Caco-2 (cell line): Measurements from ENCODE around the gene BRD7. TPM values are rescaled to one million over a fixed set of nuclear protein-coding genes. Genes with fewer than 3 reads are reported as not detected.

Source experiments
- BruUV-seq: library from RNA; stranded (reverse); fragments of 400-500 nt; replicated peaks from 2 replicates; lab custom pipeline; 2021; lab: Mats Ljungman, UMichigan
- CTCF ChIA-PET: fragments of 300-600 bp; sonication (Branson Sonifier 250); formaldehyde crosslinking; loops from one replicate; lab custom pipeline; 2022; ENCODE audit warnings: antibody characterized with exemption; lab: Charles Lee
- POLR2A ChIA-PET: fragments of 300-600 bp; sonication (Branson Sonifier 250); formaldehyde crosslinking; loops from one replicate; lab custom pipeline; 2022; ENCODE audit warnings: antibody characterized with exemption; lab: Charles Lee
- DNase-seq, 2 experiments: peaks; one replicate each; pipeline versions ENCODE4 v3.0.0 to v3.0.0-alpha.2; 2020 to 2022
- H3K27me3 ChIP-seq: replicated peaks from 2 replicates; pipeline ENCODE4 v1.6.0; 2011; ENCODE audit warnings: low read length; ENCODE audit not compliant: control insufficient read depth, insufficient read depth
- H3K36me3 ChIP-seq: 2 replicates; pipeline ENCODE4 v1.5.1; 2011; ENCODE audit warnings: low read length; ENCODE audit not compliant: control insufficient read depth, insufficient read depth
- H3K4me1 ChIP-seq: fragments of 250-450 bp; sonication (Bioruptor Pico); 2 replicates; pipeline ENCODE4 v1.5.1; 2020; ENCODE audit warnings: mild to moderate bottlenecking
- H3K4me3 ChIP-seq: 2 replicates; pipeline ENCODE4 v1.5.1; 2011; ENCODE audit warnings: low read depth, mild to moderate bottlenecking, control low read depth, low read length
- H3K9me3 ChIP-seq: fragments of 250-450 bp; sonication (Bioruptor Pico); 2 replicates; pipeline ENCODE4 v1.5.1; 2020; ENCODE audit warnings: mild to moderate bottlenecking, moderate library complexity
- H3K27ac Mint-ChIP-seq: one replicate; pipeline ENCODE4 v1.8.0; 2022; ENCODE audit warnings: mixed read lengths; ENCODE audit not compliant: unreplicated experiment
- H3K27me3 Mint-ChIP-seq: one replicate; pipeline ENCODE4 v1.8.0; 2022; ENCODE audit warnings: mixed read lengths; ENCODE audit not compliant: insufficient read depth, unreplicated experiment
- H3K36me3 Mint-ChIP-seq: one replicate; pipeline ENCODE4 v1.8.0; 2022; ENCODE audit warnings: mild to moderate bottlenecking, mixed read lengths; ENCODE audit not compliant: insufficient read depth, unreplicated experiment
- H3K4me1 Mint-ChIP-seq: one replicate; pipeline ENCODE4 v1.8.0; 2022; ENCODE audit warnings: low read depth, mixed read lengths; ENCODE audit not compliant: unreplicated experiment
- H3K4me3 Mint-ChIP-seq: one replicate; pipeline ENCODE4 v1.8.0; 2022; ENCODE audit warnings: mild to moderate bottlenecking, moderate library complexity, mixed read lengths; ENCODE audit not compliant: unreplicated experiment
- H3K9me3 Mint-ChIP-seq: one replicate; pipeline ENCODE4 v1.8.0; 2022; ENCODE audit warnings: mixed read lengths; ENCODE audit not compliant: unreplicated experiment
- CTCF ChIP-seq, 2 experiments: fragments of 200-600 bp in 1 of 2; IDR thresholded peaks; 1 replicate in 1 of 2; 2 replicates in 1 of 2; pipeline versions ENCODE4 v1.5.1 to v1.8.0; 2011 to 2022; ENCODE audit warnings: antibody characterized with exemption in 1 of 2, control low read depth in 1 of 2, inconsistent platforms in 1 of 2, low read depth in 1 of 2, low read length in 1 of 2, mild to moderate bottlenecking in 1 of 2, moderate library complexity in 1 of 2; ENCODE audit not compliant: insufficient read depth in 1 of 2, severe bottlenecking in 1 of 2, unreplicated experiment in 1 of 2
- intact Hi-C: fragments of 100-400 bp; cut with micrococcal nuclease; formaldehyde crosslinking; loops from one replicate; pipeline ENCODE4 v1.10.0; 2022; ENCODE audit not compliant: unreplicated experiment
- total RNA-seq: library from RNA; stranded (reverse); gene quantifications from 2 replicates; pipeline ENCODE4 v1.2.3, GENCODE V29; 2022

The BRD7 gene
- total RNA-seq, 1 experiment from 2014 or later, result 170 TPM

DNA sequence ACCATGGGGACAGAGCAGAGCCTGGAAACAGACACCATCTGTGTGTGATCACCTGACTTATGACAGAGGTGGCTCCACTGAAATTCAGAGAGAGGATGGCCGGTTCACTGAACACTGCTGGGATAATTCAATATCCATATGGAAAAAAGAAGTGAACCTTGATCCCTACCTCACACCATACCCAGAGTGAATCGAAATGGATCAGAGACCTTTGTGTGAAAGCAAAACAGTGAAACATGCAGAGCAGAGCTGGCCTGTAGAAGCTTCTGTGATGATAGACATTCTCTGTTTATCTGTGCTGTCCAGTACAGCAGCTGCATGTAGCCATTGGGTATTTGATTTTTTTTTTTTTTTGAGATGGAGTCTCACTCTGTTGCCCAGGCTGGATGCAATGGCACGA is 82.1 kb downstream of the BRD7 start:
- BruUV-seq, result no TSS peak
- Mint-ChIP-seq H3K27ac (no peak overlapping the region), H3K36me3 (peaks cover 20% of the 10 kb centered on the region), H3K4me1 (peaks cover 2% of the 10 kb centered on the region), H3K27me3 (no peaks in the 10 kb centered on the region), H3K9me3 (no peaks in the 10 kb centered on the region), H3K4me3 (no peak overlapping the region)
- no peaks in the 10 kb centered on the region for H3K27me3 ChIP-seq
- no peak for TF ChIP-seq CTCF (IDR thresholded peaks at IDR 0.05; ENCODE audit: insufficient read depth in 1 of 2, low read depth in 1 of 2, low read length in 1 of 2, severe bottlenecking in 1 of 2, unreplicated experiment in 1 of 2)
- intact Hi-C loops, result no loop called here
- DNase-seq, result no peak
- ChIA-PET POLR2A (no interaction called here), CTCF (no interaction called here)
- H3K36me3 ChIP-seq, result no peaks in the 10 kb centered on the region
- no peak overlapping the region for H3K4me3 ChIP-seq
- H3K4me1 ChIP-seq, result no peaks in the 10 kb centered on the region
- 0 out of 2 replicates have a peak, but pooled peaks cover 3% of the 10 kb centered on the region for H3K9me3 ChIP-seq

DNA sequence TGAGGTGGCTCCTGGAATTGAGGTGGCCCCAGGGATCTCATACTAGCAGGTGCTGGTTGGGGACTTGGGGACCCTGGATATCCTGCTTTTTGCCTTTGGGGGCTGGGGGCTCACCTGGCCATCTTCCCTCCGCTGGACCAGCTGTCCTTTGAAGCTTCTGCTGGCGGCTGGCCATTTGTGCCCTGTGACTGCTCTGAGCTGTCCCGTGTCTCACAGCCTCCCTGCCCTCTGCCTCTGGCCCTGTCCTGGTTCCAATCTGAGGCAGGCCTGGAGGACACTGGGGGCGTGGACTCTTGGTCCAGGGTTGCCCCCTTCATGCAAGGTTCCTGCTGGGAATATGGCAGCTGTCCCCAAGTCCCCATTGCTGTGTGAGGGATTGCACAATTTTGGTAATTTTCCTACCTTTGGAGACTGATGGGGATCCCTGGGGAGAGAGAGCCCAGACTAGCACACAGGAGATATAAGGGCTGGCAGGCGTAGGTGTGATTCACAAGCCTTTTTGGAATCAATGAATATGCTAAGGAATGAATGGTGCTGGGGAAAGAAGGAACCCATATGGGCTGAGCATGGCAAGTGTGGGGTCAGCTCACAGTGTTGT is 83.3 kb downstream of the BRD7 start:
- Mint-ChIP-seq H3K27me3 (no peaks in the 10 kb centered on the region), H3K4me3 (no peak overlapping the region), H3K9me3 (no peaks in the 10 kb centered on the region), H3K36me3 (peaks cover 20% of the 10 kb centered on the region), H3K27ac (no peak overlapping the region), H3K4me1 (no peaks in the 10 kb centered on the region)
- CTCF ChIA-PET, result no interaction called here
- Histone ChIP-seq H3K4me3 (no peak overlapping the region), H3K4me1 (no peaks in the 10 kb centered on the region), H3K36me3 (no peaks in the 10 kb centered on the region), H3K9me3 (0 out of 2 replicates have a peak, but pooled peaks cover 3% of the 10 kb centered on the region), H3K27me3 (no peaks in the 10 kb centered on the region)
- intact Hi-C loops, result no loop called here
- DNase-seq, result no peak
- BruUV-seq, result no TSS peak
- POLR2A ChIA-PET, result no interaction called here
- TF ChIP-seq CTCF (IDR thresholded peaks at IDR 0.05; ENCODE audit: insufficient read depth in 1 of 2, low read depth in 1 of 2, low read length in 1 of 2, severe bottlenecking in 1 of 2, unreplicated experiment in 1 of 2), result no peak

DNA sequence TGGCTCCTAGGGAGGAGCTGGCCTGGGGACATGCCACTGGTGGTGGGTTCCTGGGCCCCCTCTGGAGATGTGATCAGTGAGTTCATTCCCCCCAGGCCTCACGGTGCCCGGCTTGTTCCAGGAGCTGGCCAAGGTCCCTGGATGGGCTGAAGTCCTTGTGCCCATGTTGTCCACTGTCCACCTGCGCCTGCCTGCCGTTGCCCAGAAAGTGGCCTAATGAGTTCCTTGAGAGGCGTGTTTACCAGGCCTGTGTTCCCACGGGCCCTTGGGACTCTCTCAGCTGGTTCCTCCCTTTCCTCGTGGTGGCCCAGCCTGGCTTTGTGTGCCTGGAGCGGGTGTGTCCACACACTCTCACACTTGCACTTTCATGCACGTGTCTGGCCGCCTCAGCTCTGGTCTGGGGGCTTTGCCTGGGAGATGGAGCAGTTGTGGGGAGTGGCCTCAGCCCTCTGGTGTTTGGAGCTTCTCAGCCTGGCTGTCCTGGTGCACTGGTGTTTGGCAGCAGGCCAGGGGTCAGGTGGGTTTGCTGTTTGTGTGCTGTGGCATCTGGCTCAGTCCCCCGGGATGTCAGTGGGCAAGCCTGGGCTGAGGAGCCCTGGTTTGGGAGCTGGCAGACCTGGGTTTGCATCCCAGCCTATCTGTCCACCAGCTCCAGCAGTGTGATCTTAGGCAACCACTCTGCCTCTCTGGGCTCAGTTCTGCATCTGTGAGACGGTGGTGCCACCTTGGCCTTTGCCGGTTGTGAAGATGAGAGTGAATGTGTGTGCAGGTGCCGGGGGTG is 84.5 kb downstream of the BRD7 start:
- Histone ChIP-seq H3K4me1 (no peaks in the 10 kb centered on the region), H3K4me3 (no peak overlapping the region), H3K27me3 (no peaks in the 10 kb centered on the region), H3K36me3 (no peaks in the 10 kb centered on the region), H3K9me3 (0 out of 2 replicates have a peak, but pooled peaks cover 3% of the 10 kb centered on the region)
- Mint-ChIP-seq H3K27ac (no peak overlapping the region), H3K27me3 (no peaks in the 10 kb centered on the region), H3K9me3 (no peaks in the 10 kb centered on the region), H3K36me3 (peaks cover 19% of the 10 kb centered on the region), H3K4me3 (no peak overlapping the region), H3K4me1 (no peaks in the 10 kb centered on the region)
- no peak for DNase-seq
- no TSS peak for BruUV-seq
- intact Hi-C loops, result no loop called here
- TF ChIP-seq CTCF (IDR thresholded peaks at IDR 0.05; ENCODE audit: insufficient read depth in 1 of 2, low read depth in 1 of 2, low read length in 1 of 2, severe bottlenecking in 1 of 2, unreplicated experiment in 1 of 2), result no peak
- ChIA-PET POLR2A (no interaction called here), CTCF (no interaction called here)
